IMR-90 (cell line): ENCODE results near the gene PLEKHG2. TPM values are rescaled to one million over a fixed set of nuclear protein-coding genes. Genes with fewer than 3 reads are reported as not detected.

Source experiments
- ATAC-seq: fragments of 200-7000 bp; cut with Tn5 transposase; 2 replicates; pipeline ENCODE4 v1.9.1; 2020; ENCODE audit warnings: low read depth, mild to moderate bottlenecking, moderate library complexity
- Bru-seq: library from RNA; stranded (reverse); fragments of 400-500 nt; gene quantifications from one replicate; lab custom pipeline; 2021; lab: Mats Ljungman, UMichigan
- BruChase-seq, 2 experiments: library from RNA; stranded (reverse); fragments of 400-500 nt; gene quantifications; one replicate each; lab custom pipeline; 2021; lab: Mats Ljungman, UMichigan
- BruUV-seq: library from RNA; stranded (reverse); fragments of 400-500 nt; replicated peaks from 2 replicates; lab custom pipeline; 2021; lab: Mats Ljungman, UMichigan
- CTCF ChIA-PET: fragments of 300-600 bp; formaldehyde crosslinking; extraction: SDS; loops from one replicate; lab custom pipeline; 2021; ENCODE audit warnings: antibody characterized with exemption; lab: Yijun Ruan, JAX
- POLR2A ChIA-PET: fragments of 300-600 bp; sonication (Branson Sonifier 250); formaldehyde crosslinking; loops from one replicate; lab custom pipeline; 2022; ENCODE audit warnings: antibody characterized with exemption; ENCODE audit not compliant: unreplicated experiment; lab: Charles Lee
- DNase-seq: peaks from one replicate; pipeline ENCODE4 v3.0.0; 2013
- H2AFZ ChIP-seq: replicated peaks from 2 replicates; pipeline ENCODE3; 2013; ENCODE audit warnings: low read length, mild to moderate bottlenecking; ENCODE audit not compliant: poor library complexity
- H2AK5ac ChIP-seq: 2 replicates; pipeline ENCODE4 v1.6.1; 2013; ENCODE audit warnings: low read depth, low read length, inconsistent platforms
- H2AK9ac ChIP-seq: replicated peaks from 2 replicates; pipeline ENCODE3; 2013; ENCODE audit warnings: mild to moderate bottlenecking, low read depth, low read length, moderate library complexity; ENCODE audit not compliant: poor library complexity
- H2BK120ac ChIP-seq: 2 replicates; pipeline ENCODE4 v1.6.1; 2013; ENCODE audit warnings: low read depth, low read length, inconsistent platforms
- H2BK15ac ChIP-seq: 3 replicates; pipeline ENCODE4 v1.6.1; 2013; ENCODE audit warnings: low read depth, low read length, inconsistent platforms
- H2BK20ac ChIP-seq: 2 replicates; pipeline ENCODE4 v1.6.1; 2013; ENCODE audit warnings: low read depth, mild to moderate bottlenecking, inconsistent platforms, low read length, moderate library complexity
- H2BK5ac ChIP-seq: 2 replicates; pipeline ENCODE4 v1.6.1; 2013; ENCODE audit warnings: mild to moderate bottlenecking, low read depth, low read length, inconsistent platforms; ENCODE audit not compliant: poor library complexity, severe bottlenecking
- H3K14ac ChIP-seq: replicated peaks from 2 replicates; pipeline ENCODE4 v1.6.1; 2013; ENCODE audit warnings: low read depth, low read length, inconsistent platforms
- H3K18ac ChIP-seq: 2 replicates; pipeline ENCODE4 v1.6.1; 2013; ENCODE audit warnings: low read depth, low read length, control low read depth
- H3K23ac ChIP-seq: 2 replicates; pipeline ENCODE4 v1.6.1; 2013; ENCODE audit warnings: low read depth, low read length, inconsistent platforms
- H3K27ac ChIP-seq: 2 replicates; pipeline ENCODE4 v1.5.1; 2013; ENCODE audit warnings: mild to moderate bottlenecking, control low read depth, low read length; ENCODE audit not compliant: insufficient read depth
- H3K27me3 ChIP-seq: 2 replicates; pipeline ENCODE4 v1.6.1; 2013; ENCODE audit warnings: low read length; ENCODE audit not compliant: control insufficient read depth, insufficient read depth
- H3K36me3 ChIP-seq: 2 replicates; pipeline ENCODE4 v1.6.1; 2013; ENCODE audit warnings: low read length, mixed read lengths; ENCODE audit not compliant: control insufficient read depth, insufficient read depth
- H3K4ac ChIP-seq: 2 replicates; pipeline ENCODE4 v1.6.1; 2013; ENCODE audit warnings: low read depth, low read length, inconsistent platforms
- H3K4me1 ChIP-seq: 2 replicates; pipeline ENCODE4 v1.6.1; 2013; ENCODE audit warnings: low read length, mixed read lengths; ENCODE audit not compliant: control insufficient read depth, insufficient read depth
- H3K4me2 ChIP-seq: 2 replicates; pipeline ENCODE4 v1.6.1; 2013; ENCODE audit warnings: low read depth, mild to moderate bottlenecking, control low read depth, low read length, moderate library complexity
- H3K4me3 ChIP-seq: 2 replicates; pipeline ENCODE4 v1.5.1; 2013; ENCODE audit warnings: low read depth, mild to moderate bottlenecking, control low read depth, low read length, moderate library complexity; ENCODE audit not compliant: insufficient read depth
- H3K56ac ChIP-seq: 2 replicates; pipeline ENCODE4 v1.6.1; 2013; ENCODE audit warnings: low read length, inconsistent platforms; ENCODE audit not compliant: insufficient read depth; ENCODE audit errors: extremely low read depth
- H3K79me1 ChIP-seq, 2 experiments: 2 replicates each; pipeline ENCODE4 v1.6.1; 2013; ENCODE audit warnings: low read length in 2 of 2, inconsistent platforms in 1 of 2, low read depth in 1 of 2
- H3K9ac ChIP-seq: 2 replicates; pipeline ENCODE4 v1.6.1; 2013; ENCODE audit warnings: low read depth, low read length, control low read depth
- H3K9me1 ChIP-seq: 2 replicates; pipeline ENCODE4 v1.6.1; 2013; ENCODE audit warnings: low read length, inconsistent platforms; ENCODE audit not compliant: insufficient read depth
- H3K9me3 ChIP-seq: 2 replicates; pipeline ENCODE4 v1.6.1; 2013; ENCODE audit warnings: low read length; ENCODE audit not compliant: control insufficient read depth, insufficient read depth
- H4K20me1 ChIP-seq: 2 replicates; pipeline ENCODE4 v1.6.1; 2013; ENCODE audit warnings: low read length, inconsistent platforms; ENCODE audit not compliant: insufficient read depth
- H4K5ac ChIP-seq: 2 replicates; pipeline ENCODE4 v1.6.1; 2013; ENCODE audit warnings: mild to moderate bottlenecking, low read depth, low read length, control low read depth
- H4K8ac ChIP-seq, 2 experiments: 2 replicates each; pipeline ENCODE4 v1.6.1; 2013; ENCODE audit warnings: low read depth in 2 of 2, low read length in 2 of 2, control low read depth in 1 of 2, inconsistent platforms in 1 of 2
- H4K91ac ChIP-seq: 2 replicates; pipeline ENCODE4 v1.6.1; 2013; ENCODE audit warnings: low read depth, low read length, inconsistent platforms; ENCODE audit not compliant: insufficient read depth
- CEBPB ChIP-seq: IDR thresholded peaks from 2 replicates; pipeline ENCODE4 v1.6.1; 2012; ENCODE audit warnings: low read depth, low read length, improper control_type of control experiment
- CHD1 ChIP-seq: IDR thresholded peaks from 2 replicates; pipeline ENCODE4 v1.6.1; 2012; ENCODE audit warnings: low read depth, low read length, improper control_type of control experiment
- CTCF ChIP-seq: conservative IDR thresholded peaks from 2 replicates; pipeline ENCODE4 v1.5.1; 2012; ENCODE audit warnings: mild to moderate bottlenecking, low read depth, low read length, improper control_type of control experiment
- ELK1 ChIP-seq: fragments of 150-350 bp; IDR thresholded peaks from 2 replicates; pipeline ENCODE4 v1.6.1; 2016; ENCODE audit warnings: low read depth, mild to moderate bottlenecking, low read length, moderate library complexity, borderline replicate concordance
- FOS ChIP-seq: fragments of 150-350 bp; IDR thresholded peaks from 2 replicates; pipeline ENCODE4 v1.6.1; 2016; ENCODE audit warnings: low read depth, low read length
- MAZ ChIP-seq: IDR thresholded peaks from 2 replicates; pipeline ENCODE4 v1.6.1; 2012; ENCODE audit warnings: low read depth, mild to moderate bottlenecking, low read length, improper control_type of control experiment, moderate library complexity, borderline replicate concordance
- MXI1 ChIP-seq: IDR thresholded peaks from 2 replicates; pipeline ENCODE4 v1.6.1; 2012; ENCODE audit warnings: low read depth, mild to moderate bottlenecking, low read length, moderate library complexity, borderline replicate concordance
- POLR2A ChIP-seq: IDR thresholded peaks from 2 replicates; pipeline ENCODE4 v1.6.1; 2012; ENCODE audit warnings: mild to moderate bottlenecking, low read depth, low read length
- RAD21 ChIP-seq: IDR thresholded peaks from 2 replicates; pipeline ENCODE4 v1.6.1; 2012; ENCODE audit warnings: low read length, improper control_type of control experiment
- RCOR1 ChIP-seq: IDR thresholded peaks from 2 replicates; pipeline ENCODE4 v1.6.1; 2012; ENCODE audit warnings: mild to moderate bottlenecking, low read length, improper control_type of control experiment; ENCODE audit not compliant: insufficient replicate concordance
- RFX5 ChIP-seq: IDR thresholded peaks from 2 replicates; pipeline ENCODE4 v1.8.0; 2012; ENCODE audit warnings: low read depth, mild to moderate bottlenecking, low read length, moderate library complexity
- SMC3 ChIP-seq: fragments of 150-350 bp; IDR thresholded peaks from 2 replicates; pipeline ENCODE4 v1.6.1; 2016; ENCODE audit warnings: low read depth, mild to moderate bottlenecking, antibody characterized with exemption, low read length, moderate library complexity
- WGBS, 2 experiments: methylation state at CpG; one replicate each; pipeline versions ENCODE4 v1.1.5 to v1.1.7; 2013; ENCODE audit warnings: missing lambda C conversion rate in 2 of 2; ENCODE audit not compliant: insufficient read length in 1 of 2; ENCODE audit errors: extremely low coverage in 2 of 2; 5-methylcytosine and 5-hydroxymethylcytosine counted together
- dilution Hi-C: fragments of 300-500 bp; cut with HindIII; formaldehyde crosslinking; loops from one replicate; pipeline ENCODE4 v1.14.3; 2018; ENCODE audit warnings: low sequenced_read_pairs; ENCODE audit not compliant: unreplicated experiment
- in situ Hi-C: fragments of 300-500 bp; cut with MboI; formaldehyde crosslinking; loops from 3 replicates; pipeline ENCODE4 v1.14.3; 2019; ENCODE audit warnings: low sequenced_read_pairs, inconsistent platforms, mixed read lengths
- intact Hi-C: fragments of 100-400 bp; cut with micrococcal nuclease; formaldehyde crosslinking; loops from 2 replicates; pipeline ENCODE4 v1.10.0; 2022
- long read RNA-seq: library from polyadenylated mRNA; unstranded; transcript quantifications from one replicate; pipeline ENCODE4 v2.0.0, GENCODE V29; 2021; ENCODE audit not compliant: unreplicated experiment
- polyA plus RNA-seq, 3 experiments: library from polyadenylated mRNA; depleted of rRNA; stranded (reverse); fragments of >200 nt; gene quantifications; 2 replicates each; pipeline ENCODE4 v1.2.3, GENCODE V29; 2012; ENCODE audit warnings: low replicate concordance in 1 of 3
- total RNA-seq: library from RNA; depleted of rRNA; stranded (reverse); fragments of >200 nt; gene quantifications from 2 replicates; pipeline ENCODE4 v1.2.3, GENCODE V29; 2012; rRNA removed

Gene PLEKHG2
- total RNA-seq = 6.5 and 7.8 TPM in 2 replicates
- 28.3 and 33.2 TPM in 2 replicates for polyA plus RNA-seq (2012; rRNA removed)
- 7.8 and 13.9 TPM in 2 replicates for polyA plus RNA-seq (2012; cell fraction: cytosol; rRNA removed)
- polyA plus RNA-seq (2012; cell fraction: nucleus; rRNA removed; ENCODE audit: low replicate concordance) = 174 and 236 TPM in 2 replicates
- percentile 88 among the genes with signal in this experiment for Bru-seq, nascent RNA
- percentile 97 among the genes with signal in this experiment for BruChase-seq, experiment 1, labeled RNA remaining after a 6-hour chase
- BruChase-seq, experiment 2, labeled RNA remaining after a 2-hour chase = percentile 97 among the genes with signal in this experiment
- long read RNA-seq, partial matches to known transcripts = 3 of 11 reads
- long read RNA-seq, other reads (novel, unspliced or antisense) = 8 of 11 reads

GRCh38 chr19:39412100-39412866, at the start of gene PLEKHG2:
Gene PLEKHG2, plus strand, starts transcription at chr19:39412669. Its CDS starts 1,418 bp downstream, at chr19:39414087.
- ChIA-PET POLR2A (interaction anchor here (1.0 to 1.5 kb wide), 2 partner anchors 9 to 16 kb away, joined by 3 to 6 read pairs; no protein-coding TSS in a partner anchor), CTCF (interaction anchor here (0.8 to 2.3 kb wide), 5 partner anchors 11 to 24 kb away, joined by 3 to 28 read pairs (median 5); partner anchors contain the start of genes MED29 and RPS16)
- intact Hi-C loops (loop anchor here (1.0 to 2.0 kb wide), 5 partner anchors 9 to 289 kb away; partner anchors contain the start of gene SAMD4B), dilution Hi-C loops (no loop called here), in situ Hi-C loops (no loop called here)
- ATAC-seq = peak; percentile 55
- WGBS, 2 experiments = 0% methylated on average over 16 of the region's 60 CpGs; no CpG with 5 or more reads in 1 of the 2 experiments
- Histone ChIP-seq H3K4me1 (peaks cover 26% of the 10 kb centered on the region), H3K23ac (peak within 1 kb of the TSS; percentile 95), H2BK20ac (peak within 1 kb of the TSS; percentile 29), H2AFZ (peak within 1 kb of the TSS; percentile 92), H3K9me1 (peaks cover 9% of the 10 kb centered on the region; the same call in 1 of the 2 replicates), H3K18ac (peak within 1 kb of the TSS; percentile 50), H4K20me1 (peaks cover 52% of the 10 kb centered on the region), H3K79me1 (peaks cover 10 to 54% of the 10 kb centered on the region in 2 experiments; a peak in 3 of 4 replicates), H2BK120ac (peak within 1 kb of the TSS; percentile 90), H3K4me2 (peak within 1 kb of the TSS; percentile 71), H3K27me3 (no peaks in the 10 kb centered on the region), H2AK9ac (peak within 1 kb of the TSS; percentile 100), H3K4ac (peak within 1 kb of the TSS; percentile 98), H4K5ac (peak within 1 kb of the TSS; percentile 87), H2AK5ac (peak within 1 kb of the TSS; percentile 98), H2BK15ac (peak within 1 kb of the TSS; percentile 74; the same call in 2 of the 3 replicates), H4K91ac (peak within 1 kb of the TSS; percentile 98), H2BK5ac (peak within 1 kb of the TSS; percentile 88), H3K9ac (peak within 1 kb of the TSS; percentile 99), H4K8ac (peak within 1 kb of the TSS; percentile 85 to 94), H3K14ac (peak within 1 kb of the TSS; percentile 100), H3K56ac (peak within 1 kb of the TSS; percentile 99), H3K36me3 (peaks cover 33% of the 10 kb centered on the region), H3K9me3 (no peaks in the 10 kb centered on the region), H3K27ac (peak within 1 kb of the TSS; percentile 98), H3K4me3 (peak within 1 kb of the TSS; percentile 90)
- peak; percentile 100 for DNase-seq
- BruUV-seq = no TSS peak
- TF ChIP-seq RFX5 (no peak), CTCF (peak; percentile 75), ELK1 (peak; percentile 18; the same call in 1 of the 2 replicates), RAD21 (peak; percentile 54), MAZ (peak; percentile 83), RCOR1 (no peak), SMC3 (peak; percentile 44), MXI1 (peak; percentile 22; the same call in 1 of the 2 replicates), CHD1 (0 out of 2 replicates have a peak, but pooled peaks have one; percentile 31), CEBPB (peak; percentile 94), POLR2A (peak; percentile 77), FOS (peak; percentile 31; the same call in 1 of the 2 replicates)
